Liver (tissue), 9 donors: ENCODE data around the gene C2CD2. TPM values are rescaled to one million over a fixed set of nuclear protein-coding genes. Genes with fewer than 3 reads are reported as not detected.

Experiments used
- DNase-seq: peaks from one replicate; pipeline ENCODE4 v3.0.0-alpha.2; 2017; ENCODE audit warnings: low spot score
- H3K27ac ChIP-seq, 2 donors: one replicate each; pipeline ENCODE4 v1.7.0; 2013; ENCODE audit warnings: inconsistent platforms in 2 of 2, low read length in 2 of 2, control low read depth in 1 of 2, low read depth in 1 of 2, mild to moderate bottlenecking in 1 of 2
- H3K27me3 ChIP-seq, 4 donors: one replicate each; pipeline versions ENCODE4 v1.6.1 to v1.7.0; 2013; ENCODE audit warnings: low read length in 3 of 4, inconsistent platforms in 1 of 4, mild to moderate bottlenecking in 1 of 4, moderate library complexity in 1 of 4; ENCODE audit not compliant: control insufficient read depth in 4 of 4, insufficient read depth in 4 of 4
- H3K36me3 ChIP-seq, 4 donors: one replicate each; pipeline versions ENCODE4 v1.6.1 to v1.7.0; 2013; ENCODE audit warnings: low read length in 3 of 4, mild to moderate bottlenecking in 3 of 4, low read depth in 1 of 4, moderate library complexity in 1 of 4; ENCODE audit not compliant: control insufficient read depth in 4 of 4, insufficient read depth in 3 of 4
- H3K4me1 ChIP-seq, 4 donors: one replicate each; pipeline versions ENCODE4 v1.6.1 to v1.7.0; 2013; ENCODE audit warnings: low read length in 3 of 4, mild to moderate bottlenecking in 3 of 4, moderate library complexity in 1 of 4; ENCODE audit not compliant: control insufficient read depth in 4 of 4, insufficient read depth in 4 of 4
- H3K4me3 ChIP-seq, 3 donors: one replicate each; pipeline versions ENCODE4 v1.6.1 to v1.7.0; 2013; ENCODE audit warnings: low read length in 3 of 3, control low read depth in 1 of 3, low read depth in 1 of 3, mild to moderate bottlenecking in 1 of 3
- H3K9ac ChIP-seq, 2 donors: one replicate each; pipeline ENCODE4 v1.7.0; 2013; ENCODE audit warnings: low read length in 2 of 2, mild to moderate bottlenecking in 2 of 2, moderate library complexity in 2 of 2, control low read depth in 1 of 2, low read depth in 1 of 2
- H3K9me3 ChIP-seq, 4 donors: one replicate each; pipeline versions ENCODE4 v1.6.1 to v1.7.0; 2013; ENCODE audit warnings: low read length in 3 of 4; ENCODE audit not compliant: control insufficient read depth in 4 of 4
- CTCF ChIP-seq: fragments of 150-350 bp; IDR thresholded peaks from 2 replicates; pipeline ENCODE4 v1.5.1; 2017; ENCODE audit warnings: improper control_type of control experiment, low read depth, low read length; ENCODE audit not compliant: missing input control
- EGR1 ChIP-seq, 2 donors: IDR thresholded peaks; 2 replicates each; pipeline ENCODE4 v1.6.1; 2016 to 2018; ENCODE audit warnings: antibody characterized with exemption in 2 of 2, low read depth in 2 of 2
- FOXA1 ChIP-seq: IDR thresholded peaks from 2 replicates; pipeline ENCODE4 v1.6.1; 2016; ENCODE audit warnings: antibody characterized with exemption
- FOXA2 ChIP-seq: IDR thresholded peaks from 2 replicates; pipeline ENCODE4 v1.6.1; 2016; ENCODE audit warnings: antibody characterized with exemption
- GABPA ChIP-seq, 2 donors: IDR thresholded peaks in 1 of 2; conservative IDR thresholded peaks in 1 of 2; 2 replicates each; pipeline ENCODE4 v1.6.1; 2016; ENCODE audit warnings: antibody characterized with exemption in 2 of 2, mild to moderate bottlenecking in 1 of 2, moderate library complexity in 1 of 2
- HNF4G ChIP-seq: IDR thresholded peaks from 2 replicates; pipeline ENCODE4 v1.6.1; 2016; ENCODE audit warnings: antibody characterized with exemption
- JUND ChIP-seq, 2 donors: IDR thresholded peaks; 2 replicates each; pipeline ENCODE4 v1.6.1; 2016; ENCODE audit warnings: antibody characterized with exemption in 2 of 2
- MAX ChIP-seq: IDR thresholded peaks from 2 replicates; pipeline ENCODE4 v1.6.1; 2016; ENCODE audit warnings: antibody characterized with exemption
- NR2F2 ChIP-seq: IDR thresholded peaks from 2 replicates; pipeline ENCODE4 v1.6.1; 2016; ENCODE audit warnings: antibody characterized with exemption
- RAD21 ChIP-seq, 2 donors: IDR thresholded peaks; 2 replicates each; pipeline ENCODE4 v1.6.1; 2016; ENCODE audit warnings: antibody characterized with exemption in 2 of 2, mild to moderate bottlenecking in 2 of 2
- REST ChIP-seq: IDR thresholded peaks from 2 replicates; pipeline ENCODE4 v1.6.1; 2016; ENCODE audit warnings: antibody characterized with exemption, mild to moderate bottlenecking
- ZBTB33 ChIP-seq: IDR thresholded peaks from 2 replicates; pipeline ENCODE4 v1.6.1; 2016; ENCODE audit warnings: antibody characterized with exemption
- WGBS: extraction: QIAGEN DNeasy Blood & Tissue Kit; methylation state at CpG from one replicate; pipeline ENCODE4 v1.1.7; 2013; 5-methylcytosine and 5-hydroxymethylcytosine counted together
- polyA plus RNA-seq, 2 donors: library from polyadenylated mRNA; stranded (reverse) in 1 of 2; unstranded in 1 of 2; fragments of 200-250 nt in 1 of 2; fragments of >200 nt in 1 of 2; fragmentation: Nextera tagmentation in 1 of 2; extraction: Ambion mirVana in 1 of 2; gene quantifications; one replicate each; pipeline versions ENCODE4 v1.2.1 to v1.2.3, GENCODE V29; 2013 to 2015
- total RNA-seq, 2 donors: library from RNA; depleted of rRNA; stranded (reverse); fragments of >200 nt; gene quantifications; one replicate each; pipeline ENCODE4 v1.2.3, GENCODE V29; 2014
- donor health status: healthy.
- donor health status: healthy.
- donor health status: healthy.
- donor health status: healthy.
- donor health status: healthy.

Gene C2CD2
- total and polyA plus RNA-seq, 4 donors: 2.9 to 17.9 (median 6.0) TPM

- no peak overlapping the region for H3K4me3 ChIP-seq
- no peaks in the 10 kb centered on the region for H3K36me3 ChIP-seq
- DNase-seq: no peak
- H3K4me1 ChIP-seq: peaks cover 6 to 12% (median 9%) of the 10 kb centered on the region in 4 donors
- no peak overlapping the region for H3K27ac ChIP-seq
- TF ChIP-seq RAD21 (IDR thresholded peaks at IDR 0.05) (no peak), MAX (no peak), HNF4G (no peak), JUND (IDR thresholded peaks at IDR 0.05) (no peak), EGR1 (IDR thresholded peaks at IDR 0.05; ENCODE audit: low read depth in 2 of 2) (no peak), GABPA (IDR thresholded peaks at IDR 0.05 in 1 of 2, conservative IDR thresholded peaks at IDR 0.05 in 1 of 2) (no peak), FOXA2 (no peak), CTCF (no peak), ZBTB33 (no peak), FOXA1 (no peak)
- H3K27me3 ChIP-seq: no peaks in the 10 kb centered on the region
- 95% methylated on average over 11 of the region's 11 CpGs for WGBS
- H3K9me3 ChIP-seq: no peaks in the 10 kb centered on the region
- no peak overlapping the region for H3K9ac ChIP-seq
Observed at GRCh38 chr21:41948901-41949300, 4.9 kb downstream of the C2CD2 start.

GRCh38 chr21:41948078-41948895, 5.5 kb downstream of the C2CD2 start:
- Histone ChIP-seq H3K27ac (no peak overlapping the region), H3K4me3 (no peak overlapping the region), H3K36me3 (no peaks in the 10 kb centered on the region), H3K9ac (no peak overlapping the region), H3K9me3 (no peaks in the 10 kb centered on the region), H3K4me1 (peaks cover 6 to 12% (median 8%) of the 10 kb centered on the region in 4 donors), H3K27me3 (no peaks in the 10 kb centered on the region)
- TF ChIP-seq NR2F2: peak; percentile 90
- TF ChIP-seq REST: no peak
- TF ChIP-seq RAD21 (IDR thresholded peaks at IDR 0.05): no peak
- no peak for TF ChIP-seq MAX
- no peak for TF ChIP-seq ZBTB33
- no peak for TF ChIP-seq GABPA (IDR thresholded peaks at IDR 0.05 in 1 of 2, conservative IDR thresholded peaks at IDR 0.05 in 1 of 2)
- 74% methylated on average over 9 of the region's 9 CpGs for WGBS
- DNase-seq: no peak
